Tibial nerve (tissue), 4 donors: ENCODE results near the gene PI16.

Experiments
- CTCF ChIP-seq, 5 experiments: fragments of 200-600 bp in 3 of 5; fragments of 450-650 bp in 2 of 5; sonication (generic) in 3 of 5; IDR thresholded peaks; one replicate each; pipeline ENCODE4 v1.5.1; 2016 to 2019; ENCODE audit warnings: antibody characterized with exemption in 5 of 5, mild to moderate bottlenecking in 3 of 5, moderate library complexity in 2 of 5
- EP300 ChIP-seq, 2 donors: sonication (generic); formaldehyde crosslinking; IDR thresholded peaks; one replicate each; pipeline ENCODE4 v1.6.1; 2017; ENCODE audit warnings: antibody characterized with exemption in 2 of 2, mild to moderate bottlenecking in 1 of 2

GRCh38 chr6:36930483-36930882 is 24.1 kb upstream of the PI16 start:
- TF ChIP-seq CTCF (IDR thresholded peaks at IDR 0.05) (no peak), EP300 (IDR thresholded peaks at IDR 0.05) (no peak)
